Mucosa of descending colon (tissue), 3 donors: Measurements from ENCODE around the gene FNDC1. TPM values are rescaled to one million over a fixed set of nuclear protein-coding genes. Genes with fewer than 3 reads are reported as not detected.

ENCODE experiments used
- ATAC-seq: fragments of 200-7000 bp; cut with Tn5 transposase; one replicate; pipeline ENCODE4 v1.9.1; 2020; ENCODE audit warnings: mild to moderate bottlenecking, moderate library complexity
- DNase-seq, 3 donors: peaks; one replicate each; pipeline ENCODE4 v3.0.0-alpha.2; 2020
- H3K36me3 ChIP-seq: fragments of 200-600 bp; one replicate; pipeline ENCODE4 v1.8.0; 2021; ENCODE audit warnings: low read depth, mild to moderate bottlenecking
- H3K4me1 ChIP-seq: fragments of 200-600 bp; one replicate; pipeline ENCODE4 v1.8.0; 2021; ENCODE audit warnings: low read depth, mild to moderate bottlenecking
- H3K4me3 ChIP-seq: fragments of 200-600 bp; one replicate; pipeline ENCODE4 v1.8.0; 2021; ENCODE audit warnings: mild to moderate bottlenecking
- H3K9me3 ChIP-seq: fragments of 200-600 bp; one replicate; pipeline ENCODE4 v1.8.0; 2021; ENCODE audit warnings: mild to moderate bottlenecking
- CTCF ChIP-seq: fragments of 200-600 bp; IDR thresholded peaks from one replicate; pipeline ENCODE4 v1.8.0; 2022; ENCODE audit warnings: antibody characterized with exemption, mild to moderate bottlenecking
- intact Hi-C, 2 donors: fragments of 100-400 bp; cut with DNase I in 1 of 2; cut with micrococcal nuclease in 1 of 2; formaldehyde crosslinking; loops; one replicate each; pipeline versions ENCODE4 v1.11.0 to v1.11.1; 2022; cut with DNase I, micrococcal nuclease
- total RNA-seq, 3 donors: library from RNA; stranded (reverse); fragmentation: NEBNext Ultra II Directional in 2 of 3; extraction: Animal tissue kit (Norgen Biotek cat#: 25700) in 2 of 3; gene quantifications; one replicate each; pipeline versions ENCODE4 v1.2.1 to v1.2.4, GENCODE V29; 2021 to 2023
- donor health status: DM: no; HTN: no; CAD: no; lungs with moderate emphysema.
- donor health status: DM: no; HTN: no; CAD: no.
- donor health status: DM: no; HTN: yes; CAD: no.

FNDC1 gene
- total RNA-seq, 3 donors from 2014 or later: 0.64 to 6.6 (median 0.89) TPM

GRCh38 chr6:159311618-159312017, 142.4 kb downstream of the FNDC1 start:
- Histone ChIP-seq H3K4me1 (no peaks in the 10 kb centered on the region), H3K9me3 (no peaks in the 10 kb centered on the region), H3K36me3 (no peaks in the 10 kb centered on the region), H3K4me3 (no peak overlapping the region)
- ATAC-seq (no peak), DNase-seq (no peak)
- TF ChIP-seq CTCF: no peak
- intact Hi-C loops: no loop called here

- no peak overlapping the region for H3K4me3 ChIP-seq
- ATAC-seq (no peak), DNase-seq (no peak)
- H3K36me3 ChIP-seq: no peaks in the 10 kb centered on the region
- intact Hi-C loops: no loop called here
- H3K4me1 ChIP-seq: no peaks in the 10 kb centered on the region
- no peaks in the 10 kb centered on the region for H3K9me3 ChIP-seq
- no peak for TF ChIP-seq CTCF
Measured at GRCh38 chr6:159312206-159312605, 143.0 kb downstream of the FNDC1 start.

GRCh38 chr6:159313018-159313417, 143.8 kb downstream of the FNDC1 start:
- TF ChIP-seq CTCF: no peak
- Histone ChIP-seq H3K36me3 (no peaks in the 10 kb centered on the region), H3K9me3 (no peaks in the 10 kb centered on the region), H3K4me3 (no peak overlapping the region), H3K4me1 (no peaks in the 10 kb centered on the region)
- ATAC-seq (no peak), DNase-seq (no peak)
- intact Hi-C loops: no loop called here

- Histone ChIP-seq H3K36me3 (no peaks in the 10 kb centered on the region), H3K4me3 (no peak overlapping the region), H3K4me1 (no peaks in the 10 kb centered on the region), H3K9me3 (no peaks in the 10 kb centered on the region)
- intact Hi-C loops: no loop called here
- DNase-seq: no peak
- no peak for TF ChIP-seq CTCF
- ATAC-seq: no peak
Measured at GRCh38 chr6:159315562-159315961, 146.4 kb downstream of the FNDC1 start.

GRCh38 chr6:159317430-159317829, 148.2 kb downstream of the FNDC1 start:
- no peaks in the 10 kb centered on the region for H3K36me3 ChIP-seq
- intact Hi-C loops: no loop called here
- no peak for TF ChIP-seq CTCF
- DNase-seq (no peak), ATAC-seq (no peak)
- H3K4me1 ChIP-seq: no peaks in the 10 kb centered on the region
- no peak overlapping the region for H3K4me3 ChIP-seq
- no peaks in the 10 kb centered on the region for H3K9me3 ChIP-seq

- H3K4me3 ChIP-seq: no peak overlapping the region
- no peak for ATAC-seq
- no peaks in the 10 kb centered on the region for H3K9me3 ChIP-seq
- intact Hi-C loops: no loop called here
- H3K36me3 ChIP-seq: no peaks in the 10 kb centered on the region
- TF ChIP-seq CTCF: no peak
- H3K4me1 ChIP-seq: no peaks in the 10 kb centered on the region
- DNase-seq: no peak
Measured at GRCh38 chr6:159321267-159321666, 152.1 kb downstream of the FNDC1 start.
